ENCODE results near the gene TANC1.

TANC1 gene

GRCh38 chr2:159160954-159161353 is 192.5 kb downstream of the TANC1 start:
- no peak for DNase-seq (ENCODE audit: low spot score)

DNA sequence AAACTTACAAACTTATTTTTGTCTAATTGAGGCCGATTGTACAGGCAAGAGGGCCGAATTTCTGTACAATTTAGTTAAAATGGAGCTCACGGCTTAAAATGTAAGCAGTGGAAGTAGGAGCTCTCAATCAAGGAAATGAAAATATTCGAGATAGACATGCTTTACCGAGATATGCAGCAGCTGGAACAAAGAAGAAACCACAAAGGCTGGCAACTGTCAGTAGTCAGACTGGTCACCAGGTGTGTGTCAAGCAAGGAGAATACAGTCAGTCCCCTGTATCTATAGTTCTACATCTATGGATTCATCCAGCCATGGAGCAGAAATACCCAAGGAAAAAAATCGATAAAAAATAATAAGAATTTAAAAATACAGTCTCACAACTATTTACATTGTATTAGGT is 195.5 kb downstream of the TANC1 start:
- DNase-seq (ENCODE audit: low spot score): no peak

DNA sequence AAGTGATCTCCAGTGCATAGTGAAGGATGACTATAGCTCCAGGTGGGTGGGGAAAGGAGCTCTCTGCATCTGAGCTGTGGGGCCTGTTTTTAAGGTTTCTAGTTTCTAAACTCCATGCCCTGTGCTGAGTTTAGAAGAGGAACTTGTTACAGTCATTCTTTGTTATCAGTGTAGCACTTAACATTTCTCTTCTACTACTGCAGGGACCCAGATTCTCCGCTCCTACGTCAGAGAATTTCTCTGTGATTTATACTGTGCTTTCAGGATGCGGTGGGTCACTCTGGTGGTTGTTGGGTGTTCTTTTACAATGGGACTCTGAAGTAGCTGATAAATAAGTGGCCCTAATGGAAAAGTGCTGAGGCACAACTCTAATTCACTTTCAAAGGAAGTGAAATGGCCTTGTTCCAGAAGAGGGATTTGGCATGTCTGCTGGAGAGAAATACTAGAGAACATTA is 196.0 kb downstream of the TANC1 start:
- DNase-seq (ENCODE audit: low spot score): no peak

DNA sequence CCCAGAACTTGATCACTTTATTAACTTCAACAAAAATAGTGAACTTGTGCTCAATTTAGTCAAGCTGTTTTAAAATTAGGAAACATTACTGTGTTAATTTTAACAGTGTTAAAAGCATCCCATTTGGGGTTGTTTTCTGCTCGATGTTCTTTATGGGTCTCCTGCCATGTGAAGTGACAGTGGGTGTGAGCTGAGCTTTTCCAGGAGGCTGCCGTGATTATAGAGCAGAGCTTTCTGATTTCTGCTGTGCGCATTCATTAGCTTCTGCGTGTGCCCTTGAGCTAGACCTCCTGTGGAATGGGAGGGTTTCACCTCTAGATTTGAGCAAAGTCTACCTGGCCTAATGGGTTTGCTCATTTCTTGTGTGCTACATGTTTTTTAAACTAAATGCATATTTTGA is 196.6 kb downstream of the TANC1 start:
- DNase-seq (ENCODE audit: low spot score): no peak

DNA sequence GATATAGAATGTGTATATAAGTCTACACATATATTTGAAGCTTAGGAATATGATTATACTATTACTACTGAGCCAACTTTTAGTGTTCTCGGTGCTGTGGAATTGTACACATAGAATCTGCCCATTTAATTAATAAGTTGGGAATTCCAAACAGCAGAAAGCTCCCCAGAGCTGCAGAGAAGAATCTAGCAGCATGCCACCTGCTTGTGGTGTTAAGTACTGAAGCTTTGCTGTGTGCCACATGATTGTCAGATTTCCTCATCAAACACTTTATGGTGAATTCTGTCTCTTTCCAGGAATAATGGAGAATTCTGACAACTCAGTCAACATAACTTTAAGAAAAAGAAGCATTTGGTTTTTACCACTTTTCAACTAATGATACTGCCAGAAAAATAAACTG is 200.3 kb downstream of the TANC1 start:
- no peak for DNase-seq (ENCODE audit: low spot score)

- DNase-seq (ENCODE audit: low spot score): no peak
Observed at GRCh38 chr2:159169187-159169586, 200.7 kb downstream of the TANC1 start.

- no peak for DNase-seq (ENCODE audit: low spot score)
Observed at GRCh38 chr2:159172403-159172802, 204.0 kb downstream of the TANC1 start.

GRCh38 chr2:159174759-159175158 is 206.3 kb downstream of the TANC1 start:
- DNase-seq (ENCODE audit: low spot score): no peak

DNA sequence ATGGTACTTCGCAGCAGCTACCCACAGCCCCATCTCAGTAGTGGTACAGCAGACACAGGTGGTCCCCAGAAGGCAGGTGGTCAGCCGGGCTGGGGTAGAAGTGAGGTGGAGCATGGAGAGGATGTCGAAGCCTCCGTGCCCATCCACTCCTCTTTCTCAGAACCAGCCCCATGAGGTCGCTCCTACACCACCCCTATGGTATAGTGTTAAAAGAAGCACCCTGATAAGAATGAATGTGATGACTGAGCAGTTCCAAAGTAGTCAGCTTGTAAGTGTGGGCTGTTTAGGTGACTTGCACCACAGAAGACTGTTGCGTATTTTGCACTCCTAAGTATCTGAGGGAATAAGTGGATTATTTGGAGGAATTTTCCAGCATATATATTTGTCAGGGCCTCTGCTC is 206.7 kb downstream of the TANC1 start:
- DNase-seq (ENCODE audit: low spot score): no peak

DNA sequence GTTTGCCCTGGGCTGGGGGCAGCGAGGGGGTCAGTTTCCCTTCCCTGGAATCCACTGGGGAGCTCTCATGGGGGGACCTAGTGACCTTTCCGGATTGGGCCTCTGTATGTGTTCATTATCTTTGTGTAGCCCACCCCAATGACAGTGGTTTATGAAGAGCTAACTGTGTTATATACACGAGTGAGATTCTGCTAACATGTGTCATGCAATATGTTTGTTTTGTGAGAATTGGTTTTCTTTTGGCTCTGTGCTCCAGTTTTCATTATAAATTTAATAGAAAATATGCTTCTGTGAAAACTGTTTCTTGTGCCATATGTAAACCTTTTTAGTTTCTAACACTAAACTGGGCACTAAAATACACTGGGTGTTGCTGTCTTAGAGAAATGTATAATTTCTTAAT is 207.5 kb downstream of the TANC1 start:
- DNase-seq (ENCODE audit: low spot score): no peak

DNA sequence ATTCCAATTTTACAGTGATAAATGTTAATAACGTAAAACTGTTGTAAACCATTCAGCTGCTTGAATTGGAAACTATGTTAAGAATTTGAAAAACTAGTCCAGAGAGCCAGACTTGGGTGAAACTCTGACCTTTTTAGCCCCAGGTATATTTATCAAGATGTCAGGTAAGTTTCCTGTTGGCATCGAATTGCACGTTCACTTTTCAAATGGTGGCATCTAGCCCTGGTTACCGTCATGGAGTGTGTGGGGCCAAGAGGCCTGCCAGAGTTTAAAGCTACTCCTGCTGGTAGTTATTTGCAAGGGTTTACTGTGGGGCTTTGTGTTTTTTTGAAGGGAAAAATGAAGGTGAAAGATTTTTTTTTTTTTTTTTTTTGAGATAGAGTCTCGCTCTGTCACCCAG is 208.1 kb downstream of the TANC1 start:
- no peak for DNase-seq (ENCODE audit: low spot score)

DNA sequence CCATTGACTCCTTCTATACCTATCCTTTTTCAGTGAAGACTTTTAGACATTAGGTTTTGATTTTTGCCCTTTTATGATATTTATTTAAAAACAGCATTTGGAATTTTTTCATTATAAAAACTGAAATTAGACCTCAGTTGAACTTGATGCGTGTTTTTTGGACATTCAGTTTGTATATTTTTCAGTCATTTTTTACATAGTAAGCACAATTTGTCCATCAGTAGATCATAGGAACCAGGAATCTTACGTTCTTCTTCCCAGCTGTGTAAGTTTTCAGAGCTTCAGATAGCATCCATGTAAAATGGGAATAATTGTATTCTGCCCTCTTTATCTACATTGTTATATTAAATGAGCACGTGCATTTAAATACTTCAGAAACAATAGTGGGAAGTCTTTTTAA is 208.9 kb downstream of the TANC1 start:
- DNase-seq (ENCODE audit: low spot score): no peak

- peak; percentile 76 for DNase-seq (ENCODE audit: low spot score)
Observed at GRCh38 chr2:159177957-159178356, 209.5 kb downstream of the TANC1 start.

- no peak for DNase-seq (ENCODE audit: low spot score)
Observed at GRCh38 chr2:159179096-159179495, 210.7 kb downstream of the TANC1 start.

GRCh38 chr2:159179696-159180095 is 211.3 kb downstream of the TANC1 start:
- no peak for DNase-seq (ENCODE audit: low spot score)

DNA sequence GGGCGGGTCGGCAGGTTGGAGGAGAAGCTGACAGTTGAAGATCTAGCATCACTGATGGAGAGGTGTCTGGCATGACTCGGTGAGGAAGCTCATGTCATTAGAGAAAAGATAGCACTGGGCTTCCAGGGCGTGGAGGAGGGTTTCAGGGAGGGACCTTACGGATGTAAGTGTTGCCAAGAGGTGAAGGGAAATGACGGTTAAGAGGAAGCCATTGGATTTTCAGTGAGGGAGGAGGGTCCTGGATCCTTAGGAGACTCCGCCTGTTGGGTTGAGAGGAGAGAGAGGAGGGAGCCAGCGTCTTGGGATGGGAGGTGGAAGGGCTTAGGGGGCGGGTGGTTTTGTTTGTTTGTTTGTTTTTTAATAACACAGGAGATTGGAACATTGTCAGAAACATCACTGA is 214.9 kb downstream of the TANC1 start:
- no peak for DNase-seq (ENCODE audit: low spot score)

DNA sequence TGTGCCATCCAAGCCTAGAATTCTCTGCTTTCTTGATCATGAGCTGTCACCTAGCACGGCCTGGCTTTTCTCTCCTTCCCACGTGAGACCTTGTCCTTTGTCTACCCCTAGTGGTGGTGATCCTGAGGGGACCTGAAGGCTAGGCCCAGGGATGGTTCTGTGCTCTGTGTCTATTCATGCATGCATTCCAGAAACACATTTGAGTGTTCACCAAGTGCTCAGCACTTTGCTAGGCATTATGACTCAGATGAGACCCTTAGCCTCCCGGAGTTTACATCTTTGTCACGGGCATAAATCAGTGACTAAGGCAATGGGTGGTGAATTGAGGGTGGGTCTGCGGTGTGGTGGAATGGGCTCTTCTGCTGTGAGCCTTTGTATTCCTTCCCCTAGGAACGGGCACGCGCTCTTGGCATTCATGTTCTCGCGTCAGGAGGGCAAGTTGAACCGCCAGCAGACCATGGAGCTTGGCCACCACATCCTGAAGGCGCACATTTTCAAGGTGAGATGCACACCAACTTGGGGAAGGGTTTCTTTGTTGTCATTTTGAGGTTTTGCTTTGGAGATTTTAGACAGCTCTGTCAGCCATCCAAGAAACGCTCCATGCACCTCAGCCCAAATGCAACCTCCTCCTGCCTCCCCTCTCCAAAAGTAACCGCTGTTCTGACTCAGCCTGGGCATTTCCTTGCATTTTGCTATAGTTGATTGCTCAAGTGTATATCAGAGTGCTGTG is 217.1 kb downstream of the TANC1 start:
- peak; percentile 17 for DNase-seq (ENCODE audit: low spot score)

DNA sequence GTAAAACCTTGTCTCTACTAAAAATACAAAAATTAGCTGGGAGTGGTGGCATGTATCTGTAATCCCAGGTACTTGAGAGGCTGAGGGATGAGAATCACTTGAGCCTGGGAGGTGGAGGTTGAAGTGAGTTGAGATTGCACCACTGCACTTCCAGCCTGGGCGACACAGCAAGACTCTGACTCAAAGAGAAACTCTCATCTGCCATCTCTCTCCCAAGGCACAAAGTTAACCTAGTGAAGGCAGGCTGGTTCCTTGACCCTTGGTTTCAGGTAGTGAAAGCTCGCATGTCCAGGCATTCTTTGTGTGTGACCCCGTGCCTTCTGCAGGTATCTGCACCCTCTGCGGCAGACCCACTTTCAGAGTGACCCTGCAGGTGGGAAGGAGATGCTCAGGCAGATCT is 218.0 kb downstream of the TANC1 start:
- no peak for DNase-seq (ENCODE audit: low spot score)

- no peak for DNase-seq (ENCODE audit: low spot score)
Observed at GRCh38 chr2:159187106-159187505, 218.7 kb downstream of the TANC1 start.

GRCh38 chr2:159188449-159188848 is 220.0 kb downstream of the TANC1 start:
- no peak for DNase-seq (ENCODE audit: low spot score)

DNA sequence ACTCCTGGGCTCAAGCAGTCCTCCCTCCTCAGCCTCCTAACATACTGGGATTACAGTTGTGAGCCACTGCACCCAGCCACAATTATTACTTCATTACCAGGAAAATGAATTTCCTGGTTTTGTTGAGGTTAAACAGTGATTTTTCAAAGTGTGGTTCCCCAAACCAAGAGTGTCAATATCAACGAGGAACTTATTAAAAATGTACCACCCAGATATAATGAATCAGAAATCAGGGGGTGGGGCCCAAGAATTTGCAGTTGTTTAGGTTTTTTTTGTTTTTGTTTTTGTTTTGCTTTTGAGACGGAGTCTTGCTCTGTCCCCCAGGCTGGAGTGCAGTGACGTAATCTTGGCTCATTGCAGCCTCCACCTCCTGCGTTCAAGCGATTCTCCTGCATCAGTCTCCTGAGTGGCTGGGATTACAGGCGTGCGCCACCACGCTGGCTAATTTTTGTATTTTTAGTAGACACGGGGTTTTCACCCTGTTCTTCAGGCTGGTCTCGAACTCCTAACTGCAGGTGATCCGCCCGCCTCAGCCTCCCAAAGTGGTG is 224.0 kb downstream of the TANC1 start:
- DNase-seq (ENCODE audit: low spot score): no peak

GRCh38 chr2:159193791-159194190 is 225.4 kb downstream of the TANC1 start:
- DNase-seq (ENCODE audit: low spot score): no peak

DNA sequence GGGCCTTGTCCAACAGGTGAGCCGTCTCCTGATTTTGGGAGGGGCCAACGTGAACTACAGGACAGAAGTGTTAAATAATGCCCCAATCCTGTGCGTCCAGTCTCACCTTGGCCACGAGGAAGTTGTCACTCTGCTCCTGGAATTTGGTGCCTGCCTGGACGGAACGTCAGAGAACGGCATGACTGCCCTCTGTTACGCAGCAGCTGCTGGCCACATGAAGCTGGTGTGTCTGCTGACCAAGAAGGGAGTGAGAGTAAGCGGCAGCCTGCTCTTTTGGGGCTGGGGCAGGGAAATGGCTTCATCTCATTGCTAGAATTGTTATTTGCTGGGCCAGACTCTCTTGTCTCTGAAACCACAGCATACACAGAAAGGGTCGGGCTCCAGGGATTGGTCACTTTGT is 225.8 kb downstream of the TANC1 start:
- DNase-seq (ENCODE audit: low spot score): no peak

DNA sequence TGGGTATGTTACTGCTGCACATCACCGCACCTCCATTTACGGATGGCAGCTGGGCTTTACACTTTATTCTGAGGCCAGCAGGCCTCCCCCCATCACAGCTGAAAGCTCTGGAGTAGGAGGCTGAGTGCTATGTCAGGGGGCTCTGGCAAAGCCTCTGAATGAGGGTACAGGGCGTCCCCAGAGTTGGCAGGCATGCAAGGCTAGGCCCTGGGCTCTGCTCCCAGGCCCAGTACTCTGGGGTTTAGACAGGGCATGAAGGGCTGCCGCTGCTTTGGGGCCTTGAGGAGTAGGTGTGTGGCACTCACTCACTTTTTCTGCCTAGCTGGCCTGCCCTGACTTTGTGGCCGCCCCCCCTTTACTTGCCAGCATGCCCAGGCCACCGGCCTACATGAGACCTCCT is 227.3 kb downstream of the TANC1 start:
- DNase-seq (ENCODE audit: low spot score): no peak
